ENCODE measurements around the gene NINJ2.

Gene NINJ2

DNA sequence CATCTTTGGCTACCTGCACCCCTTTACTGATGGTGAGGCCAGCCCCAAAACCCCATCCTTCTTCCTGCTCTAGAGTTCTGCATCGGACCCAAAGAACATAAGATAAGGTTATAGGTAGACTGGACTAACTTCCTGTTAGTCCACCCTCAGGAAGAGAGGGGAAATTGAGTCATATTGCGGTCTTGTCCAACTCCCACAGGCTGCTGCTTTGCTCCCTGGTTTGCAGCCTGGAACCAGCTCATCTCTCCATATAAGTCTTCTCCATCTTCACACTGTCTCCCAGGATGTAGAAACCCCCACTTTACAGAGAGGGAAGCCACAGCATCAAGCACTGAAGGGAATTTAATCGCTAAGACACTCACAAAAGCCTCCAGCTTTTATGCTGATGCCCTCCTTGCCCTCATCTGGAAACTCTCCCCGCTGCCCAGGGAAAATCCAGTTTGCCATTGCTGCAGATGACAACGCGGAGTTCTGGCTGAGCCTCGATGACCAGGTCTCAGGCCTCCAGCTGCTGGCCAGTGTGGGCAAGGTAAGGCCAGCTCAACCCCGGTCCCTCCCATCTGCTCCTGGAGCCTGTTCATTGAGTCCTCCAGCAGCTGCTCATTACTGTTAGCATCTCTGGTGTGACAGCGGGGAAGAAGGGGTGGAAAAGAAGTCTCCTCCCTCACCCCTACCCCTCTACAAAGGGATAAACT is 118.2 kb downstream of the NINJ2 start:
- no peak for DNase-seq

GRCh38 chr12:544142-544541 is 119.1 kb downstream of the NINJ2 start:
- DNase-seq, result no peak

GRCh38 chr12:543114-543451 is 120.2 kb downstream of the NINJ2 start:
- no peak for DNase-seq

DNA sequence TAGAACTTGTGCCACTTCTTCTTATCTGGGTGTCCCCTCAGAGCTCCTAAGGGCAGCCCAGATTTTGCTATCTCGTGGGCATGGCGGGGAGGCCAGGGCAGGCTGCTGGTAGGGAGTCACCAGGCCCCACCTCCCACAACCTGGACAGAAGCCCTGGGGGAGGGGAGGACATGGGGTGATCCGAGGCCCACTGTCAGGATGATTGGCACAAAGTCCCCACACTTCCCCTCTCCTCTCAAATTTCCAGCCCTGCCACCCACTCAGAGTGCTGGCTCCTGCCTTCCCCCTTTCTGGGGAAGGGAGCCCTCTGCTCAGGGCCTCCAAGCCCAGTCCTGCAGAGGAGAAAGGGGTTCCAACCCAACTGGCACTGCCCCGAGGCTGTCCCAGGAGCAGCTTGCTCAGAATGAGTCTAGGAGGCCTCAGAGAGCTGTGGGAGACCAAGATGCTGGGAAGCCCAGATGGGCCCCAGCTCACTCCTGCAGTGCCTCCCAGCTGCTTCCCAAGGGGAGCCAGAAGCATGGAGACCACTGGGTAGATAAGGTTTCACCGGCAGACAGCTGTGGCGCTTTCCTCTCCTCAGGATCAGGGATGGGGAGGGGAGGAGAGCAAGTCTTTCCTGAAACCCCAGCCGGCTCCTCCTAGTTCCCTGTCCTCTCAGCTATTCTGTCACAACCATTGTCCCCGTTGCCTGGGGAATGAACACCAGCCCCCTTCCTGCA is 120.7 kb downstream of the NINJ2 start:
- DNase-seq, result no peak

DNA sequence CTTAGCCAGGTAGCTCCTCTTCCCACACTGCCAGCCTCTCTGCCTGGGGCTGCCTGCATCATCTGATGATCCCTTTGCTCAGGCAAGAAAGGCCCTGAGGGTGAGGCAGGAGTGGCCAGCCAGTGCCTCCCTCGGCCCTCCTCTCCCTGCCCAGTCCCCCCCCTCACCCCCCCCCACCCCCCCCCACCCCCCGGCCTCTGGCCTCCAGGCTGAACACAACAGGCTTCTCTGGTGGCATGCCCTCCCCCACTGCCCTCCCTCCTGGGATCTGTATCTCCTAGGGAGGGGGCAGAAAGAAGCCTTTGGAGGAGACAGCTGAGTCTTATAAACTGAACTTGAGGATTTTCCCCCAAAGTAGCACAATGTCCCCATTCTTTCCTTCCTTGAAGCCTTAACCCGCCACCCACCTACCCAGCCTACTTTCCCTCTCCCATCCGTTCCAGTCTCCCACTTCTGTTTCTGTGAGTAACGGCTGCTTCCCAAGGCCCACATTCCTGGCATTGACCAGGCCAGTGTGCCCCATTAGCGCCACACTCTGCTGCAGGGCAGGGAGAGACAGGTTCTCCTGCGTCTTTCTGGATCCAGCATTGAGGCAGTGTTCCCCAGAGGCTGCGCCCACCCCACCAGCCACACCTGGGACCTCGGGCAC is 121.4 kb downstream of the NINJ2 start:
- DNase-seq, result no peak

DNA sequence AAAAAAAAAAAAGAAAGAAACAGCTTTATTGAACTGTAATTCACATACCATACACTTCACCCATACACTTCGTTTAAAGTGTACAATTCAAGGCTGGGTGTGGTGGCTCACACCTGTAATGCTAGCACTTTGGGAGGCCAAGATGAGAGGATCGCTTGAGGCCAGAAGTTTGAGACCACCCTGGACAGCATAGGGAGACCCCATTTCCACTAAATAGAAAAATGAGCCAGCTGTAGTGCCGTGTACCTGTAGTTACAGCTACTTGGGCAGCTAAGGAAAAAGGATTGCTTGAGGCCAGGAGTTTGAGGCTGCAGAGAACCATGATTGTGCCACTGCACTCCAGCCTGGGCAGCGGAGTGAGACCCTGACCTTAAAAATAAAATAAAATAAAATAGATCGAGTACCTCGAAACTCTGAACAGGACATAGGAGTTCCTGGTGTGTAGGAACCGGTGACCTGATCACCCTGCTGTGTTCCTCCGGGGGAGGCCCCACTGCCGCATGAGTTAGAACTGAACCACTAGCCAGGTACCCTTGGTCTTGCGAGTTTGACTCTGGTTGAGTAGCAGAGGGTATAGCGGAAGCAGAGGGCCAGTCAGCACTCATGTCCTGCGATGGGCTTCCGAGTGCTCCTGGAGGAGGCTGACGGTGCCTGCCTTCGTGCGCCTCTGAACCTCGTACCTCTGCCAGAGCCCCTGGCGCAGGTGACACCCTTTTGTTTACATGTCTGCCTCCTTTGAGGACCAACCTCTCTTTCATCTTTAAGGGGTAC is 123.5 kb downstream of the NINJ2 start:
- DNase-seq, result no peak

GRCh38 chr12:538731-539539 is 124.3 kb downstream of the NINJ2 start:
- no peak for DNase-seq

GRCh38 chr12:537772-538171 is 125.5 kb downstream of the NINJ2 start:
- DNase-seq, result no peak

DNA sequence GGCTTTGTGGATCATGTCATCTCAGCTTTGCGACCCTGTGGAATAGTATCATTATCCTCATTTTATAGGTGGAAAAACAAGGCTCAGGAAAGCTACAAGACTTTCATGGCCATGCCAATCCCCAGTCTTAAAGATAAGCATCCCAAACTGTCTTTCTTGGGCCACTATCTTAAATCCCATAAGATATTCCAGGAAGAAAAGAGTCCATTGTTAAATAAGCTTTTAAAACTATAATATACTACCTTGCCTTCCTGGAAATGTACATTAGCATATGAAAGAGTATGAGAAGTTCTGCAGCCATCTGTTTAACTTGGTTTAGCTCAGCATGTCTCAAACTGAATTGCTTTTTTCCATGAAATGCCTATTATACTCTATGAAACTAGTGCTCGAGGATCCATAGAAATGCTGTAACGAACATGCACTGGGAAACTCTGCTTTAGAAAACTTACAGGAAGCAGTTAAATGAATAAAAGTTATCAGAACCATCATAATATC is 126.4 kb downstream of the NINJ2 start:
- no peak for DNase-seq

DNA sequence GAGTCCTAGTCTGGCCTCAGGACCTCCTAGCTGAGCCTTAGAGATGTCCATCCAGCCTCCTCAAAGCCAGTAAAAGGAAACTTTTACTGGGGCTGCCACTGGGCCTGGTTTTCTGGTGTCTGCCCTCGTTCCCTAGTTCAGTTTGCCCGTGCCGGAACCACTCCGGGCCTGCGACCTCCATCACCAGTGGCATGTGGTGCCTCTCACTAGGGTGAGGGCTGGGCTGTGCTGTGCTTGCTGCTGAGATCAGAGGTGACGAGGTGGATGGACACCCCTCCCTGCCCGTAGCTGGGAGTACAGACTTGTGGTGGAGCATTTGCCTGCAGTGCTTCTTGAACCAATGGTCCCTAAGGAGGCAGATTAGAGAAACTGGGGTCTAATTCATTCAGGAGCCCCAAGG is 127.8 kb downstream of the NINJ2 start:
- DNase-seq, result no peak

DNA sequence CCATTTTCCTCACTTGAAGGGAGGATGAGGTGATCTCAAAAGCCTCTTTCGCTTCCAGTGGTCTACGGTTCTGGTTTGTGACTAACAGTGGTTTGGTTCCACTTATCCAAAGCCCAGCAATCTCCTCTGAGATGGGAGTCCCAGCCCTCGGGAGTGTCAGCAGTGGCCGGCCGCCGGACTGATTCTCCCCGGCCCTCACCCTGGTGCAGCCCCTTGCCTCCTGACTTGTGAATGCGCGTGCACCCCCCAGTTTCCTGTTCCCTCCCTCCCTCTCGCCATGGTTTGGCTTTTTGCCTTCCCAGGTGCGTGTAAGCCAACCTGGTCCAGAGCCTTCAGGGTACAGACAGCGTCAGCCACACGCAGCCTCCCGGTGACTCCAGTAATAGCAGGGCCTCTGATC is 129.0 kb downstream of the NINJ2 start:
- no peak for DNase-seq

DNA sequence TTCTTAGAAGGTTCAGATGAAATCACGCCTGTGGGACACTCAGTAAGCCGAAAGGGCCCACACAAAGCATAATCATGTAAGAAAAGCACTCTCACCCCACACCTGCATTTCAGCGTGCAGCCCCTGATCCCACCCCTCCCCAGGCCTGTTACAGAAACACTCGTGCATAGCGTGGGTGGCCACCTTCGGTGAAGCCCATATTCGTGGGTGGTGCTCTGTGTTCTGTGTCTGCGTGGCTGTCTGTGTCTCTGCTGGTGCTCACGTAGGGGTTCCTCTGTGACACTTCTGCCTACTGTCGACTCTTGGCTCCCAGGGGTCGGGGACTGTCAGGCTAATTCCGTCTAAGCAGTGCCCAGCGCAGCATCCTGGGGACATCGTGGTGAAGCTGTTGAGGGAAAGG is 129.5 kb downstream of the NINJ2 start:
- no peak for DNase-seq

DNA sequence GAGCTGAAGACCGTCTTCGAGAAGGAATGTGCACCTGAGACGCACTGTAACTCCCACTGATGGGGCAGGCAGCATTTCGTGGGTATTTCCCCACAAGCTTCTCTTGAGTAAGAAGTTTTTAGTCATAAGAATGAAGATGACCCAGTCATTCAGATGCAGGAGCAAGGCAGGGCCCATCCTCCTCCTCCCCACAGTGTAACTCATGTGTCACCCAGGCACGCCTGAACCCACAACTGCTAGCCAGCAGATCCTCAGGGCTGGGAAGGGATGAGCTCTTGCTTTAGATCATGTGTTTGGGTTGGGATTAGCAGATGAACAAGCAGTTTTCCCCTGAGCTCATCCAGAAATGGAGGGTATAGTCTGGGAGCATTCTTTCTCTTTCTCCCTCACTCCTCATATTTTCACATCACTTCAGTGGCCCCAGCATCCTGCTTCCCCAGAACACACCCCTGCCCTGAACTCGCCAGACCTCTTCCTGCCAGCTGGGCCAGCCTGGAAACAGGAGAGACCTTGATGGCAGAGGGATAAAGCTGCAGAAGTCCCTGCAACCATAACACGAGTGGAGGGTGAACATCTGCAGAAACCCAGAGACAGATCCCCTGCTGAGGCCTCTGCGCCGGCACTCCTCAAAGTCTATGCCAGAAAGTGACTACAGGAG is 130.2 kb downstream of the NINJ2 start:
- no peak for DNase-seq

GRCh38 chr12:531951-532585 is 131.2 kb downstream of the NINJ2 start:
- DNase-seq, result no peak

- DNase-seq, result no peak
Observed at GRCh38 chr12:530821-531220, 132.4 kb downstream of the NINJ2 start.

GRCh38 chr12:530308-530707 is 132.9 kb downstream of the NINJ2 start:
- no peak for DNase-seq

DNA sequence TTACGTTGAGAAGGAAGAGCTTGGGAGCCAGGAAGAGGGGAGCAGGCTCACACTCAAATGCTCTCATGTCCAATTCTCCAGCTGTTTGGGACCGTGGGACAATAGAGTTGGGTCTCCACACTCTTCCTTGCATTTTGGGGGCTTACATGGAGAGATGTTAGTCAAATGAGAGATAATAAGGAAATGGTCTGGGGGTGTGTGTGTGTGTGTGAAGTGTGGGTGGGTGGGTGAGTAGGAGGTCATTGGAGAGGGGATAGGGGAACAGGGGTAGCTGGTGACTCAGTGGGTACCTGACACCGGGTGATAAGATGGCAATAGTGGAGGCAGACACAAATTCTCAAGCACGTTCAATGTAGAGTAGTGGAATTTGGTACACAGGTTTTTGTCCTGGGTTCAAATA is 135.5 kb downstream of the NINJ2 start:
- DNase-seq, result no peak

DNA sequence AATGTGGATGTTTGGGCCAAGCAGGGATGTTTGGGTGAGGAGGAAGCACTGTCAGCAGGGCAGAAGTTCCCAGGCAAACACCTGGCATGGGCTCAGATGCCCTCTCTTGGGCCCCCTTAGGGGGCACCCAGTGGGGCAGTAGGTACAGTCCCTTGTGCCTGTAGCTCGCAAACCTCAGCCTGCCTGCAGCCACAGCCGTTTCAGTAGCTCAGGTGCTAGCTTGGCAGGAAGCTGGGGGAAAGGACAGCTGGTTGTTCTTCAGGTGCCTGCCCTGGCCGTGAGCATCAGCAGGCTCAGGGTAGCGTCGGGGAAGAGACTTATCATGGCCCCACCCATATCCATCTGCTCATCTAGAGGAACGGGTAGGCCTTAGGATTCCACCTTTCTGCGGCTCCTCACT is 136.0 kb downstream of the NINJ2 start:
- no peak for DNase-seq

DNA sequence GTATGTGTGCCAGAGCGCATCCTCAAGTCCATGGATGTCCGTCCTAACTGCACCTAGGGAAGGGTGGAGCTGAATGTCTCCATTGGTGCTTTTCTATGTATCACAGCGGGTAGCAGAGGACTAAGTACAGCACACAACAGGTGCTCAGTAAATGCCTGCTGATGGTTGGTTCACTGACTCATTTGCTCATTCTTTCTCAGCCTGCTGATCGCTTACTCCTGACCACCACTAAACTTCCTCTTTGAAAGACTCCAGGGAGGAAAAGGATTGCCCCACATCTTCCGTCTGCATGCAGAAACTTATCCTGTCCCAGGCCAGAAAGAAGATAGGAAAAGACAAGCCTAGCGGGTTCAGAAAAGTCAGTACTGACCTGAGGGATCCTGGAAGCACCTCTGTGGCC is 137.2 kb downstream of the NINJ2 start:
- DNase-seq, result no peak

- DNase-seq, result no peak
Observed at GRCh38 chr12:524167-524951, 138.9 kb downstream of the NINJ2 start.
